Uterus (tissue), 2 donors: ENCODE measurements around the gene CR2.

Source experiments
- CTCF ChIP-seq, 4 experiments: fragments of 200-600 bp in 2 of 4; fragments of 450-650 bp in 2 of 4; sonication (generic) in 2 of 4; IDR thresholded peaks; one replicate each; pipeline ENCODE4 v1.5.1; 2016 to 2019; ENCODE audit warnings: antibody characterized with exemption in 4 of 4, mild to moderate bottlenecking in 2 of 4, moderate library complexity in 1 of 4
- POLR2A ChIP-seq, 2 donors: fragments of 450-650 bp; IDR thresholded peaks; one replicate each; pipeline ENCODE4 v1.6.1; 2016; ENCODE audit warnings: antibody characterized with exemption in 2 of 2, mild to moderate bottlenecking in 1 of 2, moderate library complexity in 1 of 2

- TF ChIP-seq CTCF (IDR thresholded peaks at IDR 0.05): no peak
- TF ChIP-seq POLR2A (IDR thresholded peaks at IDR 0.05): no peak
These were observed 9.4 kb downstream of the CR2 start for GRCh38 chr1:207463571-207463970.
